Amniotic stem cell (primary cell): ENCODE results near the gene IL17RB.

ENCODE experiments used
- DNase-seq: peaks from one replicate; lab custom pipeline; 2025; lab: John Stamatoyannopoulos, UW

The IL17RB gene

DNA sequence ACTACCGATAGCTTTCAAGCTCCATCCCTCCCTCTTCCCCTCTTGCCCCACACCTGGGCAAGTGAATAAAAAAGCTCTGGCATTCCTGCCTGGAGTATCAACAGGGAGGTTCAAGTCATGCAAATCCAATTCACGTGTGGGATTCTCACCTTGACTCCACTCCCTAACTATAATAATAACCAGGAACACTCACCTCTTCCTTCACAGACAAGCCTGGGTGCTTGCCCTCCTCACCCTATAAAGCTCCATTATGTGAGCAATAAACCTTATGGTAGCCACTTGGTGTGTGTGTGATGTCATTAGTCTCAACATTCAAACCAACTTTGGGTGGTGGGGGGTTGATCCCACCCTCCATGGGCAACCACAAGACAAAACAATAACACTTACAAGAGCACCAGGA is 16.8 kb upstream of the IL17RB start:
- no peak for DNase-seq

DNA sequence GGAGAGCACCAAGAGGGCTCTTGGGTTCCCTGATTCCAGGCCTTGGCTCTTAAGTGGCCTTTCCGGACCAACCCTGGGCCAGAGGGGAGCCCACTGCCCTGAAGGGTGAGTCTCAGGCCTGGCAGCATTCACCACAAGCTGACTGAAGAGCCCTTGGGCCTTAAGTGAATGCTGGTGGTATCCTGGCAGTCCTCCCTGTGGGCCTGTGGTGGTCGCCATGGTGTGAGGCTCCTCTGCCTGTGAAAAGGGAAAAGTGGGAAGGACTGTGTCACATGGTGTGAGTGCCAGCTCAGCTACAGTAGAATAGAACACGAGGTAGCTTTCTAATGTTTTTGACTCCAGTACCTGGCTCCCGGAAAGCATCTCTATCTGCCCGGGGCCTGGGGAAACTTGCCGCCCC is 15.4 kb upstream of the IL17RB start:
- DNase-seq = no peak

DNA sequence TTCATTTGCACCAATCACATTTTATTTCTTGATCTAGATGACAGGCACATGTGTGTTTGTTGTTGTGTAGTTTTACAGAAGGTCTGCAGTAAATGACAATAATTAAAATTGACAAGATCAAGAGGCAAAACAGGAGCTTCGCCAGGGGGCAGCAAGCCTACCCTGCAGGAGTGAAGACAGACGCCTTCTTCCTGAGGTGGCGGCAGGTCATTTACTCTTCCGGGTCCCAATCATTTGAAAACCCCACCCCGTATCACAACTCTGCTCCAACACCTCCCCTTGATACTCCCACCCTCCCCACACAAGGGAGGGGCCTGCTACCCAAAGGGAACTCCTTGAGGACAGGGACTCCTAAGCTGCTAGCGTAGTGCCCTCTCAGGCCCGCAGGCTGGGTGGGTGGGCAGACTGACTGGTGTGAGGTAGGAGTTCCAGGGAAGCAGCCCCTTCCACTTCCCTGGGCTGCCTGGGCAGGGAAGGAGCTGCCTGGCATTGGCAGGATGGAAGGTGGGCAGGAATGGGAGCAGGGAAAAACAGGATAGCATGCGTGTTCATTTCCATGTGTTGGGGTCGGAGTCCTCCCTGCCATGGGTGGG is 13.2 kb upstream of the IL17RB start:
- no peak for DNase-seq

DNA sequence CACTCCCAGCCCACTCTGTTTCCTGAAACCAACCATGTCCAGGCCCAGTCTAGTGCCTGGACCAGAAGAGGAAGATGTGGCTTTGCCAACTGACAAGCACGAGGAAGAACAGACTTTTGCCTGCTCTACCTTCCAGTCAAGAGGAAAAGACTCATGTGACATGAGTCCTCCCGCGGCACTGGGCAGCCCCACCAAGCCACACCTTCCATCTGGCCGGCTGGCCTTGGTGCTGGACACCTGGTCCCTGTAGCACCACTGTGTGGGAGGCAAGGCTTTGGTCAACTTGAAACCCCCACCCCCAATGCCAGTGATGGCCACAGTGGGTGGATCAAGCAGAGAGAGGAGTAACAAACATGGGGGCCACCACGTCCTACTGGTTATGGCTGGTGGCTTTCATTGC is 12.7 kb upstream of the IL17RB start:
- DNase-seq = no peak

DNA sequence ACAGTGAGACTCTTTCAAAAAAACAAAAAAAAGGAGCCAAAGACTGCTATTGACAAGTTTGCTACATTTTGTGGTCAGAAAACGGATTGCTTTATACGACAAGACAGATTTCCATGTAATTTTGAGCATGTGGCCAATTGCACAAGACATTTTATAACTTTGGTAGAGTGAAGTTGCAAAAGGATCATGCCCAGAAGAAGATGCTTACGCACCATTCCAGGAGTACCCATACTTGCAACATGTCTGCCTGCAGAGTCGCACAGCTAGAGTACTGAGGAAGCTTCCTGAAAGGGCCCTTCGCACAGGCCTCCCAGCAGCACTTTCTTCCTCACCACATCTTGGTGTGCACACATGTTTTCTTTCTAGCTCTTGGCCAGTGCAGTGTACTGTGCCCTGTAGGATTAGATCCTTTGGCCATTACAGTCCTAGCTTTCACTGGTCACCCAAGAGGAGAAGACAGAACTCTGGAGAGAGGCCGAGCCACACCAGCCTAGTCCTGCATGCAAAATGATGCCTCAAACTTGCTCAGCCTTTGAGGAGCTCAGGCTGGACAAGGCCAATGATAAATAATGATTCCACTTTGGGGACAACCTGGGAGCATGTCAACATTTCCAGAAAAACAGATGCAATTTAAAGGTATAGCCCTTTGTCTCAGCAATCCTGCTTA is 11.8 kb upstream of the IL17RB start:
- DNase-seq = no peak

DNA sequence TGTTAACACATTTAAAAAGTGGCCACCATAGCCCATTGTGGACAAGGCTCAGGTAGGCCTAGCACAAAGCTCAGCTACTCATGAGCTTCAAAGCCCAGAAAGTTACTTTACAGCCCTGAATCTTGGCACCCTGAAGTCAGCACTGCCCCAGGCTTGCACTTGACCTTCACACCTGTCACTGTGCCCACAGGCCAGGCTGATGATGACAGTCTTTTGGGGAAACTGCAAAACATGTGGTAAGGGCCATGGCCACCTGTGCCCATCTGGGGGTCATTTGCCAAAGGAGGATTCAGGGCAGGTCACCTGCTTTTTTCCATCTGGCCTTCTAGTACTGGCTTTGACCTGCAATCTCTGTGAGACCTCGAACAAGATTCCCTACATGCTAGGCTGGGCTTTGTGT is 11.1 kb upstream of the IL17RB start:
- no peak for DNase-seq

DNA sequence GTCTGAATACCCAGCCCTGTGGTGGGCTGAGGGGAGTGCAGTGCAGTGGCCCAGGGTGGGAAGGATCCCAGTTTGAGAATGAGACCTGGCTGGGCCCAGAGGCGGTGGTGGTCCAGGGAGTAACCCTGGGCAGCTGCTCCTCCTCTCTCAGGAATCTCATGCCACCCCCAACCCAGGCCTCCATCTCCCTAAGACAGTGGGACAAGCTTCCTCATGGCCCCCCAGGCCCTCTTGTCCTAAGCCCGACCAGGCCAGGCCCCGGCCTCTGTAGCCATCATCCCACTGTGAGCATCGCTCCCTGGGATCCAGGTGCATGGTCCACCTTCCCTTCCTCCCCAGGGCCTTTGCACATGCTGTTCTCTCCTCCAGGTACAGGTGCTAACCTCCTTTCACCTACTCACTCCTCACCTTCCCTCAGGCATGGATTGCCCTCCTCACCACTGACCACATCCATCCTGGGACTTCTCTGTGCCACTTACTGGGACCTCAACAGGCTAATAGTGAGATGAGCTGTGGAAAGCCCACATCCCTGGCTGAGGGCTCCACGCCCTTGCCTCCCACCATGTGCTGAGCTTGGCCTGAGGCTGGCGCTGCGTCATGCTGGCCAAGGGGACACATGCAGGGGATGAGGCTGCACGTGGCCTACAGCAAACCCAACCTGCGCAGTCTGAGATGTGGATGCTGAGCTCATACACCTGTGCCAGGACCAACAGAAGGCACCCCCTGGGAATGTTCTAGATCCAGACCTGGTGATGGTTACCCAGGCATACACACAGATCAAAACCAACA is 10.1 kb upstream of the IL17RB start:
- DNase-seq = no peak

DNA sequence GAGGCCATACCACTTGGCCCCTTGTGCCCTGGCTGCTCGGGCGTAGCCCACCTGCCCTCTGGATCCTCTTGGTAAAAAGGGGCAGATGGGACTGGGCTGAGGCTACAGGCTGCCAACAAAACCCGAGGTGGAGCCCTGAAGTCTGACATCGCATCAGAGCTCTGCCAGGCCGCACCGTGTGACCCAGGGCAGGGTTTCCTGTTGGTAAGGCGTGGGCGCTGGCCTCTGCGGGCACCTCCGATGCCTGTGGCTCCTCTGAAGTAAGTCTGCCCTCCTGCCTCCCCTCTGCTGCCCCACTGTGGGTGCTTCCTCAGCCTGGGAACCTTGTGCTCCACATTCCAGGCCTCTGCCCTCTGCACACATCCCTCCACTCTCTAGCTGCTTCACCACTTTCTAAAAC is 9.0 kb upstream of the IL17RB start:
- DNase-seq = no peak

DNA sequence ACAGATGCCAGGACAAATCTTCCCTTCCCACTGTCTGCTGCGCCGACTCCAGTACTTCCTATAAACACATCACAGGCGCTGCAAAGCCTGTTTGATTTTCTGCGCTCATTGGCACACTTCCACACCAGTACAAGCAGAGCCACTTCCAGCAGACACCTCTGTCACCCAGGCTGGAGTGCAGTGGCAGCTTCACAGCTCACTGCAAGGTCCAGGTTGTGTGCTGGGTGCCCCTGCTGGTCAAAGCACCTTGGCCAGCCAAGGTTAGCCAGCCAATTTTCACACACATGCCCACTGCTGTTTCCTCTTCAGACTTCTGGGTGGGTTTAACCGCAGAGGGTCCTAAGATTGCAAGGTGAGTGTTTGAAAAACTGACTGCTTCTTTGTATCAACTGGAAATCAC is 5.1 kb upstream of the IL17RB start:
- DNase-seq = no peak

DNA sequence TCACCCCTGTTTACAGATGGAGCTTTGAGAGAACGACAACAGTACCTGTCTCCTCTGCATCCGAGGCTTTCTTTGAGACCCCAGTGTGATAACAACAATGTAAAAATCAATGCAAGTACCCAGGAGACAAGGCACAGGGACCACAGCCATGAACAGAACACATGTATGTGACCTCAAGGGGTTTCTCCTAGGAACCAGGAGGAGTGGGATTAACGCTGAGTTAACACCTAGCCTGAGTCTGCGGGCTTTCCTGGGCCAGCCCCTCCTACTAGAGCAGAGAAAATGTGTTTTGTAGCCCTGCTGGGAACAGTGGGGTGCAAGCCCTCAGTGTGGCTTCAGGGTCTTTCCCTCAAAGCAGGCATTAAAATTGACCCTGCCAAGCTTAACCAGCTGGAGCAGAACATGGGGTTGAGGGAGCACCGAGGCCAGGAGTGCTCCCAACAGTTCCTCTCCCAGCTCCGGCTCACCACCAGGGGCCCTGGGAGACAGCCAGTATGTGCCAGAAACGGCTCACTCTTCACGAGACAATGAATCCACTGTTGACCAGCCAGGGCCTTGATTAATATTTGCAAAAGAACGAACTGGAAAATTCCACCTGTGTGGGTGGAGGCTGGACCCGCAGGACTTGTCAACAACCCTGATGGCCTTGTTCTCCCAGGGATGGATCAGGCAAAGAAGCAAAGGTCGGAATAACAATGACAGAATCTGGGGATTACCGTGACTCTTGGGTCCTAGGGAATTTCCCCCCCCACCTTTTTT is 3.8 kb upstream of the IL17RB start:
- DNase-seq = no peak

DNA sequence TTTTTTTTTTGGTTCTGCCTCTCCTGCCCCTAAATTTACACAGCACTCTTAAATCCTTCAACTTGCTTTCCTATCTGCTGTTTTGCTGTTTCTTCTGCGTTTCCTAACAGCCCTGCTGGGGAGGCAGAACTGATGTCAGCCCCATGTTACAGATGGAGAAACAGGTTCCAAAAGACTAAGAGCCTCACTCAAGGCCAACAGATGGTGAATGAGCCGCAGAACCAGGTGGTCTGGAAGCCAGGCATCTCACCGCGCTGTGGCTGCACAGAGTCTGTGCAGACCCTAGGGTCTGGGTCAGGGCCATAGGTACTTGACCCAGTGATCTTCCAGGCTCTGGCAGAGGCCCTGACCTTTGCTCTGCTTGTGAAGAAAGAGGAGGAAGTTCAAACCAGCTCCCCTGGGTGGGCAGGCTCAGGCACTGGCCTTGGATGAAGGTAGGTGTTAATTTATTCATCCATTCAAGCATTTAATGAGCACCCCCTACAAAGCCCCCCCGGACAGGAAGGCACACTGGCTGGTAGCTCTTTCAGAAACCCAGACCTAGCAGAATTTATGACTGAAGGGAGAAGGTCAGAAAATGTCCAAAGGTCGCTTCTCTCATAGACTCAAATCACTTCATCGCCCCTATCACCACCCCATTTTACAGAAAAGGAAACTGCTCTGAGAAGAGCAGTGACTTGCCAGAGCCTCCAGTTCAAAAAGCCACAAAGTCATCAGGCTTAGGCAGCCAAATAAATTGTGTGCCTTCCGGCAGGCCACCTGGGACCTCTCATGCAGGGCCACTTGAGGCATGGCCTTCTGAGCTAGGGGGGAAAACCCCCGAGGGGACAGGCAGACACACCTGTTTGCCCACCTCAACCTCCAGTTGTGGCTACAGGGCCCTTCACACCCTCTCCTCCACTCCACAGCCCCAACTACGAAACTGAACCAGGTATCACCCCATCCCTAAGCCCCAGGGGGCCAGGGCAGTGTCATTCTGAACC is 2.9 kb upstream of the IL17RB start:
- DNase-seq = no peak

DNA sequence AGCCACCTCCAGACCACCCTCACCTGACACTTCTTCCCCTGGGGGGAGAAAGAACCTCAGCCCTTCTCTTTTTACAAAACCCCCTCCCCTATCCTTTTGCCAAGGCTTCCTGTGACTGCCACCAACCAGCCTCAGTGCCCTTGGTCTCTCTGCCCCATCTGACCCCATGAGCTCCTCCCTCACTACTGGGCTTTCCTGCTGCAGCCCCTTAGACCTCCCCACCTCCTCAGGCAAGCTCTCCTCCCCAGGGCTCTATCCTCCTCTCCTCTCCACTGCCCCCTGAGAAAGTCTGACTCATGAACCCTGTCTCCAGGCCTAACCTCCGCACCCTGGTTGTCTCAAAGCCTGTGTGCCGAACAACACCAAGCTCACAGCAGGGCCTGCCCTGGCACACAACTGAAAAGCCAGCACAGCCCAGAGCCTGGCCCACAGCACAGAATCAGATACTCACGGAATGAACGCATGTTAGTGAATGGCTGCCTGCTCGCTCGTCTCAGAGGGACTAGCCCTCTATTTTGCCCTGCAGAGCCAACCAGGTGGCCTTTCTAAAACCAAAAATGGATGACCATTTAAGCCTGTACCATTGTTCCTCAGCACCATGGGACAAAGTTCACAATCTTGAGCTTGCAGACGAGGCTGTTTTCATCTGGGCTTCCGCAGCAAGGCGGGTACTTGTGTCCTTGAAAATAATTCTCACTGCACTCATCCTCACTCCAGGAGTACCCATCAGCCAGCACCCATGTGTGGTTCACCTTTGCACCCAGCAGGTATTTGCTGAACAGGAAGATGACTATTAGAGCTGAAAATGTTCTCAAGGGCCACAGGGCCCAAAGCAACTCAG is 1.9 kb upstream of the IL17RB start:
- DNase-seq = no peak

DNA sequence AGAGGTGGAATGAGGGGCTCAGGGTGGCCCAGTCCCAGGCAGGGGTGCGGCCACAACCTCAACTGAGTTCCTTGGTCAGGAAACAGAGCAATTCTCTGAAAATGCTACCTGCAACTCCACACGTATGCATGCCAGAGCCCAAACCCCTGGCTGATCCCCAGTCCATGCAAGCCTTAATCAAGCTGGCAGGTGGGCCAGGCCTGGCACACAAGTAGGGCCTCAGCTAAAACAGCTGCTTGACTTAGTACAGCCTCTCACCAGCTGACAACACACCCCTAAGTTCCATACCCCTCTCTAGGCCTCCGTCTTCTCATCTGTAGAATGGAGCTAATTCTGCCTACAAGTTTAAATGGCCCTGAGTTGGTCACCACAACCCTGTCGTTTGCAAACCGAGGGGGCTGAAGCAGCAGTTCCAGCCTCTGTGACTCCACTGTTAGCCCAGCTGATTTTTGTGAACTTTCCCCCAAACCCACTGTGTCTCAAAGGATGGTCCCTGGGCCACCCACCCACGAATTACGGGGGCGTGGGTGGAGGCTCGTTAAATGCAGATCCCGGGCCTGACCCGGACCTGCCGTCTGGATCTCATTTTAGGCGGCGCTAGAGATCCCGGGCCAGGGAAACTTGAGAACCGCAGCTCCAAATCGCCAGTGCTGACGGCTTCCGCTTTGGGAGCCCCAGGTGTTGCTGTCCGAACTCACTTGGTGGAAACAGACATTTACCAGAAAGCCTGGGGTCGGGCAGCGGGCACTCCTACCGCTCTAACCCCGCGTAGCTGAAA is 1.1 kb upstream of the IL17RB start:
- peak; percentile 30 for DNase-seq

DNA sequence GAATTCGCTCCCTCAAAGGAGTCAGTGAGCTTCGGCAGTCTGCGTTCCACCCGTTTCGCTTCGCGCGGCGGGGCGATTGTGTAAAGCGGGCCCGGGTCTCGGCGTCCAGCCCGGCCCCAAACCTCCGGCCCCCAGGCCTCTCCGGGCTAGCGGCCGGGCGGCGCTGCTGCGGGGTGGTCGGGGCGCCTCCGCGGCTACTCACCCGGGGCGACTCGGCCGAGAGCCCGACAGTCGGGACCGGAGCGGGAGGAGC is 561 bp upstream of the IL17RB start:
- DNase-seq = no peak

DNA sequence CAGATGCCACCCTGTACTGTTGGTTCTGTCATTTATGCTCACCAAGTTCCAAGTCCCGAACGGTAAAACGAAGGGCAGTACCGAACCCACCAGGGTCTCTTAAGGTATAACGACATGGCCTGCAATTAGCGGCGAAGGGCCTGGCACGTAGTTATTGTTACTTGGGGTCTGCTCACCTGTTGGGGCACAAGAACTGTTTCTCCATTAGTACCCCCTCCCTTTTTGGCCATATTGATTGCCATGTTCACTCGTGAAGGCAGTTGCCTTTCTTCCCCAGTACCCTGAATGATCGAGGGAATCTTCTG is 435 bp downstream of the IL17RB start:
- DNase-seq = no peak

DNA sequence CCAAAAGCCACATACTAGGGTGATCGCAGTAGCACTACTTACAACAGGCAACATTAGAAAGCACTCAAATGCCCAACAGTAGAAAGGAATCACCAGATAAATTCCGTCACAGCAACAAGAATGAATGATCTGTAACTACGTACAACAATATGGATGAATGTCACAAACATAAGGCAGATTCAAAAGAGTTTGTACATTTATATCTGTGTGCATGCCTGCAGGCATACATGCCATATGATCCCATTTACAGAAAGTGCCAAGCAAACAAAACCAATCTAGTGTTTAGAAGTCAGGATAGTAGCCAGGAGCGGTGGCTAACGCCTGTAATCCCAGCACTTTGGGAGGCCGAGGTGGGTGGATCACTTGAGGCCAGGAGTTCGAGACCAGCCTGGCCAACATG is 3.5 kb downstream of the IL17RB start:
- DNase-seq = no peak

DNA sequence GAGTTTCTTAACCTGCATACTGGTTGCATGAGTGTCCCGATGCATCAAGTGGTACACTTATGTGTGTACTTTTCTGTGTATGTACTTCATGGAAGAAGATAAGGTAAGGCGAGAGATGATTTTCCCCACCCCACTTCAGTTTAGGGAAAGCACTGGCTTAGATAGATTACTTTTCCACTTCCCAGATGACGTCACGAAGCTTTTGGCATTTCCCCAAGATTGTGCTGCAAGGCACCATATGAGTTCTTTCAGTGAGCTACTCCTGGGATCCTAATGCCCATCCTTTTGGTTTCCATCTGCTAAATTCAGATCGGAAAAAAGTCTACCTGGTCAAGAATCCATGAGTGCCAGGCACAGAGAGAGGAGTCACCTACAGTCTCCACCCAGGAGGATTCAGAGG is 4.5 kb downstream of the IL17RB start:
- no peak for DNase-seq

DNA sequence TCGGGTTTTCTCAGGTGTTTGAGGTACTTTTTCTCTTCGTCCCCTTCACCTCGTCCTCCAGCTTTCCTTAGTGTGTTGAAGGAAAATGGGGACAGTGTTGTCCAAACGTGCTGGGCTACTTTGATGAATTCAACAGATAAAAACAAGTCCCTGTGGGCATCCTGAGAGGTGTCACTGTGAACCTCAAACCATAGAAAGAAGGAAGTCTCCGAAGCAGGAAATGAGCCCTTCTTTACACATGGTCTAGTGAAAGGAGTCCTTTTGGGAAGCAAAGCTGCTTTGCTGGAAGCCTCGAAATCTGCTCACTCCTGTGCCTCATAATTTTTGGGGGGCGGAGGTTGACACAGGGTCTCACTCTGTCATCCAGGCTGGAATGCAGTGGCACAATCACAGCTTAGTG is 10.6 kb downstream of the IL17RB start:
- no peak for DNase-seq

DNA sequence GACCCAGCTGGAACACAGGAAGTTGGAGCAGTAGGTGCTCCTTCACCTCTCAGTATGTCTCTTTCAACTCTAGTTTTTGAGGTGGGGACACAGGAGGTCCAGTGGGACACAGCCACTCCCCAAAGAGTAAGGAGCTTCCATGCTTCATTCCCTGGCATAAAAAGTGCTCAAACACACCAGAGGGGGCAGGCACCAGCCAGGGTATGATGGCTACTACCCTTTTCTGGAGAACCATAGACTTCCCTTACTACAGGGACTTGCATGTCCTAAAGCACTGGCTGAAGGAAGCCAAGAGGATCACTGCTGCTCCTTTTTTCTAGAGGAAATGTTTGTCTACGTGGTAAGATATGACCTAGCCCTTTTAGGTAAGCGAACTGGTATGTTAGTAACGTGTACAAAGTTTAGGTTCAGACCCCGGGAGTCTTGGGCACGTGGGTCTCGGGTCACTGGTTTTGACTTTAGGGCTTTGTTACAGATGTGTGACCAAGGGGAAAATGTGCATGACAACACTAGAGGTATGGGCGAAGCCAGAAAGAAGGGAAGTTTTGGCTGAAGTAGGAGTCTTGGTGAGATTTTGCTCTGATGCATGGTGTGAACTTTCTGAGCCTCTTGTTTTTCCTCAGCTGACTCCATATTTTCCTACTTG is 11.9 kb downstream of the IL17RB start:
- no peak for DNase-seq

DNA sequence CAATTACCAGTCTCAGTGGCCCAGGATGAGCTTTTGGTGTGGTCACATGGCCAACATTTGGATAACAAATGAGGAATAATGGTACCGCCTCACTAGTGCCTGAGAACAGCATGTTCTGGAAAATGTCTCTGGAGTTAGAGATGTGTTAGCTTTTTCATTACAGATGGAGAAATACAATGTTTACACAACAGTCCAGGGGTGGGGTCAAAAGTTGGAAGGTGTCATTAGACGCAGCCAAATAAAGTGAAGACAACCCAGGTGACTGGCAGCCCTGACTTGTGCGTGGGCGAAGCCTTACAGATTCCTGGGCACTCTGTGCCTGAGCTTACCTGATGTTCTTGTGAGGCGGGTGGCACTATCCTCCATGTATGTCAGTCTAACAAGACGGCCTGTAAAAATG is 12.8 kb downstream of the IL17RB start:
- no peak for DNase-seq
